Neural progenitor cell (in vitro differentiated cells): ENCODE data around the gene SOD3. TPM values are rescaled to one million over a fixed set of nuclear protein-coding genes. Genes with fewer than 3 reads are reported as not detected.

Source experiments
- DNase-seq: peaks from one replicate; pipeline ENCODE4 v3.0.0-alpha.2; 2016; ENCODE audit warnings: low spot score
- H2AFZ ChIP-seq: fragments of 200-600 bp; sonication (generic); replicated peaks from 2 replicates; pipeline ENCODE4 v1.6.1; 2016; ENCODE audit warnings: antibody characterized with exemption
- H3F3A ChIP-seq: fragments of 200-600 bp; sonication (generic); 2 replicates; pipeline ENCODE4 v1.6.1; 2016; ENCODE audit warnings: antibody characterized with exemption, low read depth
- H3K27ac ChIP-seq: fragments of 200-600 bp; sonication (generic); 2 replicates; pipeline ENCODE4 v1.5.1; 2016; ENCODE audit warnings: mild to moderate bottlenecking
- H3K27me3 ChIP-seq: fragments of 200-600 bp; sonication (generic); 2 replicates; pipeline ENCODE4 v1.6.1; 2016; ENCODE audit warnings: mild to moderate bottlenecking, moderate library complexity
- H3K36me3 ChIP-seq: fragments of 200-600 bp; sonication (generic); 2 replicates; pipeline ENCODE4 v1.5.1; 2016
- H3K4me1 ChIP-seq: fragments of 200-600 bp; sonication (generic); 2 replicates; pipeline ENCODE4 v1.6.1; 2016; ENCODE audit warnings: mixed run types
- H3K4me2 ChIP-seq: fragments of 200-600 bp; sonication (generic); 2 replicates; pipeline ENCODE4 v1.6.1; 2016
- H3K4me3 ChIP-seq: fragments of 200-600 bp; sonication (generic); 2 replicates; pipeline ENCODE4 v1.5.1; 2016
- H3K79me2 ChIP-seq: fragments of 200-600 bp; sonication (generic); 2 replicates; pipeline ENCODE4 v1.6.1; 2016; ENCODE audit warnings: low read depth
- H3K9ac ChIP-seq: fragments of 200-600 bp; sonication (generic); 2 replicates; pipeline ENCODE4 v1.6.1; 2016
- H3K9me3 ChIP-seq: fragments of 200-600 bp; sonication (generic); 2 replicates; pipeline ENCODE4 v1.5.1; 2016; ENCODE audit warnings: low read depth
- H4K20me1 ChIP-seq: fragments of 200-600 bp; sonication (generic); 2 replicates; pipeline ENCODE4 v1.6.1; 2016; ENCODE audit warnings: low read depth
- H3K27ac Mint-ChIP-seq: 3 replicates; pipeline ENCODE4 v1.8.0; 2021; ENCODE audit warnings: mixed read lengths
- H3K27me3 Mint-ChIP-seq: 2 replicates; pipeline ENCODE4 v1.8.0; 2022; ENCODE audit warnings: low read depth, mild to moderate bottlenecking, inconsistent platforms, moderate library complexity, mixed read lengths; ENCODE audit not compliant: insufficient read depth
- H3K36me3 Mint-ChIP-seq: 3 replicates; pipeline ENCODE4 v1.8.0; 2021; ENCODE audit warnings: mixed read lengths
- H3K4me1 Mint-ChIP-seq: 3 replicates; pipeline ENCODE4 v1.8.0; 2021; ENCODE audit warnings: mixed read lengths
- H3K4me3 Mint-ChIP-seq: 3 replicates; pipeline ENCODE4 v1.8.0; 2021; ENCODE audit warnings: mild to moderate bottlenecking, moderate library complexity, mixed read lengths
- H3K9me3 Mint-ChIP-seq: 3 replicates; pipeline ENCODE4 v1.8.0; 2020; ENCODE audit warnings: mixed read lengths
- CTCF ChIP-seq: fragments of 200-600 bp; sonication (generic); IDR thresholded peaks from 2 replicates; pipeline ENCODE4 v1.5.1; 2017; ENCODE audit warnings: antibody characterized with exemption, mild to moderate bottlenecking
- EZH2 ChIP-seq: fragments of 200-600 bp; sonication (generic); IDR thresholded peaks from 2 replicates; pipeline ENCODE4 v1.6.1; 2017; ENCODE audit warnings: antibody characterized with exemption, mild to moderate bottlenecking, moderate library complexity
- EZH2phosphoT487 ChIP-seq: fragments of 200-600 bp; sonication (generic); IDR thresholded peaks from 2 replicates; pipeline ENCODE4 v1.6.1; 2017; ENCODE audit warnings: antibody characterized with exemption
- total RNA-seq: library from RNA; depleted of rRNA; stranded (reverse); fragments of >200 nt; gene quantifications from 2 replicates; pipeline ENCODE4 v1.2.3, GENCODE V29; 2015; ENCODE audit warnings: low replicate concordance

Gene SOD3
- total RNA-seq, 1 donor from 2014 or later: 0.11 TPM

- no peak overlapping the region for H3K27ac Mint-ChIP-seq
- peaks cover under 1% of the 10 kb centered on the region for H3K27me3 Mint-ChIP-seq
- H3K27ac ChIP-seq: no peak overlapping the region
- peaks cover 15% of the 10 kb centered on the region for H3F3A ChIP-seq
- no peaks in the 10 kb centered on the region for H3K79me2 ChIP-seq
- H3K4me1 ChIP-seq: peaks cover 16% of the 10 kb centered on the region
- no peak overlapping the region for H3K9ac ChIP-seq
- no peaks in the 10 kb centered on the region for H3K9me3 Mint-ChIP-seq
- no peaks in the 10 kb centered on the region for H3K9me3 ChIP-seq
- no peak overlapping the region for H2AFZ ChIP-seq
- TF ChIP-seq EZH2: no peak
- no peak for TF ChIP-seq CTCF
- H3K4me2 ChIP-seq: no peak overlapping the region
- no peaks in the 10 kb centered on the region for H4K20me1 ChIP-seq
- no peak for DNase-seq
- no peak overlapping the region for H3K4me3 Mint-ChIP-seq
- no peaks in the 10 kb centered on the region for H3K36me3 ChIP-seq
- H3K4me3 ChIP-seq: no peak overlapping the region
- peaks cover 1% of the 10 kb centered on the region for H3K36me3 Mint-ChIP-seq
- H3K4me1 Mint-ChIP-seq: peaks cover 13% of the 10 kb centered on the region
- H3K27me3 ChIP-seq: no peaks in the 10 kb centered on the region
These were observed 46.5 kb upstream of the SOD3 start for GRCh38 chr4:24748758-24749350.

GRCh38 chr4:24750106-24750505 lies 45.3 kb upstream of the SOD3 start:
- H3K27me3 ChIP-seq: no peaks in the 10 kb centered on the region
- H3K36me3 ChIP-seq: no peaks in the 10 kb centered on the region
- H3K4me2 ChIP-seq: no peak overlapping the region
- Mint-ChIP-seq H3K9me3 (no peaks in the 10 kb centered on the region), H3K4me1 (peaks cover 6% of the 10 kb centered on the region), H3K36me3 (no peaks in the 10 kb centered on the region), H3K27ac (no peak overlapping the region), H3K4me3 (no peak overlapping the region), H3K27me3 (no peaks in the 10 kb centered on the region)
- no peaks in the 10 kb centered on the region for H3K9me3 ChIP-seq
- no peaks in the 10 kb centered on the region for H3K79me2 ChIP-seq
- peaks cover 5% of the 10 kb centered on the region for H3K4me1 ChIP-seq
- H2AFZ ChIP-seq: no peak overlapping the region
- TF ChIP-seq CTCF (no peak), EZH2phosphoT487 (no peak), EZH2 (no peak)
- H3F3A ChIP-seq: peaks cover 2% of the 10 kb centered on the region
- no peak overlapping the region for H3K4me3 ChIP-seq
- no peak overlapping the region for H3K9ac ChIP-seq
- no peaks in the 10 kb centered on the region for H4K20me1 ChIP-seq
- no peak overlapping the region for H3K27ac ChIP-seq
- DNase-seq: no peak

GRCh38 chr4:24751926-24752539 lies 43.3 kb upstream of the SOD3 start:
- H3K27ac ChIP-seq: no peak overlapping the region
- TF ChIP-seq EZH2phosphoT487 (no peak), CTCF (no peak), EZH2 (no peak)
- DNase-seq: no peak
- H3K36me3 Mint-ChIP-seq: peaks cover 3% of the 10 kb centered on the region
- no peak overlapping the region for H3K9ac ChIP-seq
- H3K9me3 Mint-ChIP-seq: peaks cover 14% of the 10 kb centered on the region
- H3F3A ChIP-seq: no peaks in the 10 kb centered on the region
- no peaks in the 10 kb centered on the region for H3K79me2 ChIP-seq
- H3K27ac Mint-ChIP-seq: no peak overlapping the region
- no peak overlapping the region for H3K4me2 ChIP-seq
- H3K4me3 ChIP-seq: no peak overlapping the region
- H3K4me3 Mint-ChIP-seq: no peak overlapping the region
- no peak overlapping the region for H2AFZ ChIP-seq
- H3K27me3 ChIP-seq: no peaks in the 10 kb centered on the region
- H3K4me1 Mint-ChIP-seq: no peaks in the 10 kb centered on the region
- H3K27me3 Mint-ChIP-seq: peaks cover 3% of the 10 kb centered on the region
- peaks cover 10% of the 10 kb centered on the region for H3K9me3 ChIP-seq
- no peaks in the 10 kb centered on the region for H4K20me1 ChIP-seq
- H3K36me3 ChIP-seq: no peaks in the 10 kb centered on the region
- H3K4me1 ChIP-seq: no peaks in the 10 kb centered on the region
